MCF 10A (cell line): ENCODE measurements around the gene FYCO1. TPM values are rescaled to one million over a fixed set of nuclear protein-coding genes. Genes with fewer than 3 reads are reported as not detected.

ENCODE experiments used
- BruUV-seq: library from RNA; stranded (reverse); fragments of 400-500 nt; replicated peaks from 2 replicates; lab custom pipeline; 2021; lab: Mats Ljungman, UMichigan
- CTCF ChIA-PET: fragments of 300-600 bp; sonication (Branson Sonifier 250); formaldehyde crosslinking; extraction: SDS; loops from one replicate; lab custom pipeline; 2021; ENCODE audit warnings: antibody characterized with exemption, inconsistent platforms; lab: Yijun Ruan, JAX
- POLR2A ChIA-PET: fragments of 300-600, 350-650 bp; sonication (Branson Sonifier 250); formaldehyde crosslinking; extraction: SDS; loops from one replicate; lab custom pipeline; 2020; ENCODE audit warnings: antibody characterized with exemption, inconsistent platforms; lab: Yijun Ruan, JAX
- DNase-seq: peaks from one replicate; pipeline ENCODE4 v3.0.0-alpha.2; 2018; ENCODE audit not compliant: unreplicated experiment
- H3K27ac Mint-ChIP-seq: one replicate; pipeline ENCODE4 v1.8.0; 2022; ENCODE audit warnings: mild to moderate bottlenecking, low read depth, mixed read lengths; ENCODE audit not compliant: unreplicated experiment
- H3K27me3 Mint-ChIP-seq: one replicate; pipeline ENCODE4 v1.8.0; 2022; ENCODE audit warnings: mixed read lengths; ENCODE audit not compliant: insufficient read depth, unreplicated experiment
- H3K36me3 Mint-ChIP-seq: one replicate; pipeline ENCODE4 v1.8.0; 2022; ENCODE audit warnings: mild to moderate bottlenecking, moderate library complexity, mixed read lengths; ENCODE audit not compliant: insufficient read depth, unreplicated experiment
- H3K4me1 Mint-ChIP-seq: one replicate; pipeline ENCODE4 v1.8.0; 2022; ENCODE audit warnings: mixed read lengths; ENCODE audit not compliant: insufficient read depth, unreplicated experiment
- H3K4me3 Mint-ChIP-seq: one replicate; pipeline ENCODE4 v1.8.0; 2022; ENCODE audit warnings: mild to moderate bottlenecking, moderate library complexity, mixed read lengths; ENCODE audit not compliant: unreplicated experiment
- H3K9me3 Mint-ChIP-seq: one replicate; pipeline ENCODE4 v1.8.0; 2022; ENCODE audit warnings: mixed read lengths; ENCODE audit not compliant: unreplicated experiment
- CTCF ChIP-seq: fragments of 200-600 bp; IDR thresholded peaks from one replicate; pipeline ENCODE4 v1.8.0; 2022; ENCODE audit warnings: antibody characterized with exemption, mild to moderate bottlenecking; ENCODE audit not compliant: unreplicated experiment
- intact Hi-C: fragments of 100-400 bp; cut with micrococcal nuclease; formaldehyde crosslinking; loops from 2 replicates; pipeline ENCODE4 v1.14.1; 2022
- total RNA-seq: library from RNA; stranded (reverse); gene quantifications from 2 replicates; pipeline ENCODE4 v1.2.3, GENCODE V29; 2022

FYCO1 gene
- total RNA-seq, 1 experiment from 2014 or later, result 18.4 TPM

GRCh38 chr3:45968706-45969105, 26.9 kb downstream of the FYCO1 start:
- Mint-ChIP-seq H3K4me1 (peaks cover 10% of the 10 kb centered on the region), H3K36me3 (peaks cover 54% of the 10 kb centered on the region), H3K4me3 (no peak overlapping the region), H3K9me3 (no peaks in the 10 kb centered on the region), H3K27me3 (no peaks in the 10 kb centered on the region), H3K27ac (no peak overlapping the region)
- CTCF ChIA-PET, result interaction anchor here (1.3 to 4.5 kb wide), 4 partner anchors 30 to 410 kb away, joined by 4 to 35 read pairs (median 11); no protein-coding TSS in a partner anchor
- BruUV-seq, result no TSS peak
- POLR2A ChIA-PET, result interaction anchor here (1.1 kb wide), 1 partner anchor 10 kb away, joined by 3 read pairs; no protein-coding TSS in a partner anchor
- DNase-seq, result no peak
- intact Hi-C loops, result no loop called here
- no peak for TF ChIP-seq CTCF

- no TSS peak for BruUV-seq
Observed at GRCh38 chr3:45968149-45968548, 27.5 kb downstream of the FYCO1 start.

GRCh38 chr3:45967724-45968123, 27.9 kb downstream of the FYCO1 start:
- Mint-ChIP-seq H3K4me3 (no peak overlapping the region), H3K27me3 (no peaks in the 10 kb centered on the region), H3K36me3 (peaks cover 54% of the 10 kb centered on the region), H3K9me3 (no peaks in the 10 kb centered on the region), H3K27ac (no peak overlapping the region), H3K4me1 (peaks cover 5% of the 10 kb centered on the region)
- CTCF ChIA-PET, result interaction anchor here (0.9 to 4.5 kb wide), 6 partner anchors 10 to 111 kb away, joined by 3 to 35 read pairs (median 4); partner anchors contain the start of gene CXCR6
- no peak for TF ChIP-seq CTCF
- BruUV-seq, result no TSS peak
- DNase-seq, result no peak
- intact Hi-C loops, result no loop called here
- POLR2A ChIA-PET, result no interaction called here

More at GRCh38 chr3:45968149-45968548, 27.5 kb downstream of the FYCO1 start:
- ChIA-PET CTCF (interaction anchor here (0.9 to 4.5 kb wide), 5 partner anchors 10 to 111 kb away, joined by 3 to 35 read pairs (median 5); partner anchors contain the start of gene CXCR6), POLR2A (no interaction called here)
- Mint-ChIP-seq H3K4me1 (peaks cover 9% of the 10 kb centered on the region), H3K36me3 (peaks cover 54% of the 10 kb centered on the region), H3K27ac (no peak overlapping the region), H3K4me3 (no peak overlapping the region), H3K9me3 (no peaks in the 10 kb centered on the region), H3K27me3 (no peaks in the 10 kb centered on the region)
- DNase-seq, result no peak
- TF ChIP-seq CTCF, result no peak
- intact Hi-C loops, result no loop called here

GRCh38 chr3:45966950-45967640, 28.5 kb downstream of the FYCO1 start:
- ChIA-PET POLR2A (interaction anchor here (0.6 kb wide), 1 partner anchor 27 kb away, joined by 3 read pairs; no protein-coding TSS in a partner anchor), CTCF (interaction anchor here (0.8 to 4.5 kb wide), 7 partner anchors 9 to 112 kb away, joined by 3 to 35 read pairs (median 4); partner anchors contain the start of gene CXCR6)
- Mint-ChIP-seq H3K4me3 (no peak overlapping the region), H3K4me1 (no peaks in the 10 kb centered on the region), H3K27ac (no peak overlapping the region), H3K9me3 (no peaks in the 10 kb centered on the region), H3K36me3 (peaks cover 54% of the 10 kb centered on the region), H3K27me3 (no peaks in the 10 kb centered on the region)
- DNase-seq, result no peak
- intact Hi-C loops, result no loop called here
- TSS peak; percentile 31 for BruUV-seq
- no peak for TF ChIP-seq CTCF
